C4-2B (cell line): ENCODE data around the gene GABRP.

Experiments
- CTCF ChIP-seq: fragments of 450-650 bp; conservative IDR thresholded peaks from 2 replicates; pipeline ENCODE4 v1.5.1; 2017; ENCODE audit warnings: mild to moderate bottlenecking
- ZFX ChIP-seq: fragments of 450-650 bp; IDR thresholded peaks from 2 replicates; pipeline ENCODE4 v1.6.1; 2017

DNA sequence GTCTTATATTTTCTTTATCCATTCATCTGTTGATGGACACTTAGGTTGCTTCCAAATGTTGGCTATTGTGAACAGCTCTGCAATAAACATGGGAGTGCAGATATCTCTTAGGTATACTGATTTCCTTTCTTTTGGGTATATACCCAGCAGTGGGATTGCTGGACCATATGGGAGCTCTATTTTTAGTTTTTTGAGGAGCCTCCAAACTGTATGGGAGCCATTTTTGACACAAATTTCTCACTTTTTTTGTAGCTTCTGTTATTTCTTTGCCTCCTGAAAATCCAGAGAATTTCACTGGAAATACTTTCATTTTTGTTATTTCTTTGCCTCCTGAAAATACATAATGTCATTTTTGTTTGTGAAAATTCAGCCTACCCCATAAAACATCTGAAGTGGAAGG lies 63.3 kb downstream of the GABRP start:
- no peak for TF ChIP-seq CTCF
- no peak for TF ChIP-seq ZFX
